Loucy (cell line): Measurements from ENCODE around the gene DUSP18.

Experiments used
- EZH2phosphoT487 ChIP-seq: fragments of 200-600 bp; IDR thresholded peaks from 2 replicates; pipeline ENCODE4 v1.6.1; 2018; ENCODE audit warnings: antibody characterized with exemption, mild to moderate bottlenecking, moderate library complexity, borderline replicate concordance
- TF ChIP-seq, protein P1 (sequence below): fragments of 200-600 bp; sonication (generic); conservative IDR thresholded peaks from 2 replicates; pipeline ENCODE4 v1.5.1; 2014; ENCODE audit warnings: mild to moderate bottlenecking, antibody characterized with exemption, low read length

DNA sequence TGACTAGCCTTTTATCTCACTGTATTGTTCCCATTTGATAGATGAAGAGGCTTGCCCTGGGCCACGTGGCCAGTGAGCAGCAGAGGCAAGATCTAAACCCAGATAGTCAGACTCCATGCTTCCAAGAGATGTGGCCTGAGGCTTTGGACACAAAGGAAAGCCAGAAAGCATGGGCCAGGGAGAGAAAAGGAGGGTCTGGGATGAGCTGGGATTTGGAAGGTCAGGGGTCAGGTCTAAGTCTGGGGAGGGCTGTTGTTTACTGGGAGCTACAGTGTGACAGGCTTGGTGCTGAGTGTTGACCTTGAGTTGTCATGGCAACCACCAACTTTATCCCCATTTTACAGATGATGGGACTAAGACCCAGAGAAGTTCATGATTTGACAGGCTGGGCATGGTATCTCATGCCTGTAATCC is 30.0 kb downstream of the DUSP18 start:
- TF ChIP-seq, protein P1, sequence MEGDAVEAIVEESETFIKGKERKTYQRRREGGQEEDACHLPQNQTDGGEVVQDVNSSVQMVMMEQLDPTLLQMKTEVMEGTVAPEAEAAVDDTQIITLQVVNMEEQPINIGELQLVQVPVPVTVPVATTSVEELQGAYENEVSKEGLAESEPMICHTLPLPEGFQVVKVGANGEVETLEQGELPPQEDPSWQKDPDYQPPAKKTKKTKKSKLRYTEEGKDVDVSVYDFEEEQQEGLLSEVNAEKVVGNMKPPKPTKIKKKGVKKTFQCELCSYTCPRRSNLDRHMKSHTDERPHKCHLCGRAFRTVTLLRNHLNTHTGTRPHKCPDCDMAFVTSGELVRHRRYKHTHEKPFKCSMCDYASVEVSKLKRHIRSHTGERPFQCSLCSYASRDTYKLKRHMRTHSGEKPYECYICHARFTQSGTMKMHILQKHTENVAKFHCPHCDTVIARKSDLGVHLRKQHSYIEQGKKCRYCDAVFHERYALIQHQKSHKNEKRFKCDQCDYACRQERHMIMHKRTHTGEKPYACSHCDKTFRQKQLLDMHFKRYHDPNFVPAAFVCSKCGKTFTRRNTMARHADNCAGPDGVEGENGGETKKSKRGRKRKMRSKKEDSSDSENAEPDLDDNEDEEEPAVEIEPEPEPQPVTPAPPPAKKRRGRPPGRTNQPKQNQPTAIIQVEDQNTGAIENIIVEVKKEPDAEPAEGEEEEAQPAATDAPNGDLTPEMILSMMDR: no peak
- no peak for TF ChIP-seq EZH2phosphoT487
